T-helper 2 cell (primary cell): ENCODE results near the gene EXOC4.
"Not testable (repeated sequence)": the region's sequence is repeated elsewhere in the genome, so short reads cannot be mapped to it uniquely, and the experiment has no call there.

ENCODE experiments used
- DNase-seq, 5 experiments: peaks; one replicate each; pipeline versions ENCODE4 v3.0.0 to v3.0.0-alpha.2; 2012 to 2022

The EXOC4 gene

DNA sequence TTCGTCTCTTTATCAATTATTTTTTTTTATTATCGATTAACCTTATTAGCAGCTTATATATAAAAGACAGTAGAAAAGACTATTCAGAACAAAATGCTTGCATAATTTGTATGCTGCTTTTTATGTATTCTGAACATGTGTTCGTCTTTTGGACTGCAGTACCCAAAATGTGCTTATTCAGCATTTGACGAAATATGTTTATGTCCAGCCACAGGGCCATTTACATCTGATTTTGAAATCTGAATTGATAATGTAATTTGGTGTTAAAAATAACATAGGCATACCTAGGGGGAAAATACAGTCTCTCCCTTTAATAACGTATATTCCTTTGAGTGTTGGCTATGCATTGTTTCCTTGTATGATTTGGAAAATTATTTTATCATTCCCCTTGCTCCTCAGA is 386.0 kb downstream of the EXOC4 start:
- DNase-seq, result no peak

DNA sequence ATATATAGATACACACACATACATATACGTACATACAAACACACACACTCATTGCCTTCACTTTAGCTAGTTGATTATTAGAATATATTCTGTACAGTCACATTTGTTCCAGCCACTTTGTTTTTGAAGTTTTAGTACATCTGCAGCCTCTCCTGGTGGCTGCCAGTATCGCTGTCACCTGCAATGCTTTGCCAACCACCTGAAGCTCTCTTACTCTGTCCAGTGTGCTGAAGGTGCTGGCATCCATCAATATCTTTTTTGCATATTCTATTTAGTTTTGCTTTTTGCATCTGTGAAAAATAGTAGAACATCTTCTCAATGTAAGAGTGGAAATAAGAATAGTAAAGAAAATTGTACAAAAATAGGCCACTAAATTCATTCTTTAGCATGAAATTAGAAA is 388.6 kb downstream of the EXOC4 start:
- DNase-seq, result peak in 1 of 5 experiments; percentile 1

DNA sequence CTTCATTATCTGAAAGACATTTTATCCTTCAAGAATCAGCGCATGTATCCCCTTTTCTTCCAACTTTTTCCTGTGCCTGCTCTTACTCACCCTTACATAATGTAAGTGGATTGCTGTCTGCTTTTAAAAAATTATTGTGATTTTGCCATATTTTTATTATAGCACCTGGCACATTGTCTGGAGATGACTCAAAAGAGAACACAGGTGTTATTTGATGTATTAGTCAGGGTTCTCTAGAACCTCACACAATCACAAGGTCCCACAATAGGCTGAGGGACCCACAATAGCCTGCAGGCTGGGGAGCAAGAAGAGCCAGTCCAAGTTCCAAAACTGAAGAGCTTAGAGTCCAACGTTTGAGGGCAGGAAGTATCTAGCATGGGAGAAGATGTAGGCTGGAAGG is 390.0 kb downstream of the EXOC4 start:
- DNase-seq, result no peak

DNA sequence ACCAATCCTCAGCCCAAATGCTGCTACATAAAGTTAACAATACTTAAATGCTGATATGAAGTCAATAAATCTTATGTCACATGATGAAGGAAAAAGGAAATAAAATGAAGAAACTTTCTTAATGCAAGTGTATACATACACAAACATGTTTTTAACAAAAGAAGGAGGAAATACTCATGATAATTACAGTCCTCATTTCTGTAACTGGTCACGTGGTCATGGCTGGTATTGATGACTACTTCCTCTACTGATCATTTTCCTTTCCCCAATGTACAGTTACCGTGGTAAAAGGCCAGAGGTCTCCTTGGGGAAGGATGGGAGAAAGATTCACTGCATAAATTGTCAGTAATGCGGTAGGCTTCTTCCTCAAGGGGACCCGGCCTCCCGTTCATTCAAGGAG is 390.8 kb downstream of the EXOC4 start:
- DNase-seq, result not testable (repeated sequence)

DNA sequence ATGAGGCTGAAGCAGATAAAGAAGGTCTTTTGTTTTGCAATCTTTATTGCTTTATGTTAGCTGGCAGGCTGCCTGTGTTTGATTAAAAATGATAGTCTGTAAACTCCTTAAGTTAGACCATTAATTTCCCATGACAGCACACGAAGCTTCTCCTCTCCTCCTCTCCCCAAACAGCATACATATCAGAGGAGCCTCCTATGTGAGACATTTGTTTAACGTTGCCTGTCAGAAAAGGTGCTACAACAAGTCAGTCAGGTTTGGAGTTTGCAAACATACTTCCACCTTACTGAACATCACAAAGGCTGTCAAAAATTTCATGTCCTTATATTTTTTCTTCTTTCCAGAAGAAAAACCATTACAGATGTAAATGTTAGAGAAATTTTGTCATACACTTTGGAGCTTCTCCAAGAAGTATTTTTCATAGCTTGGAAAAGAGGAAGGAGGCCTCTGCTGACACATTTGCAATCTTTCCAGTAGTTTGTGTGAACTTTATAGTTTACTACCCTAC is 393.1 kb downstream of the EXOC4 start:
- DNase-seq, result no peak

DNA sequence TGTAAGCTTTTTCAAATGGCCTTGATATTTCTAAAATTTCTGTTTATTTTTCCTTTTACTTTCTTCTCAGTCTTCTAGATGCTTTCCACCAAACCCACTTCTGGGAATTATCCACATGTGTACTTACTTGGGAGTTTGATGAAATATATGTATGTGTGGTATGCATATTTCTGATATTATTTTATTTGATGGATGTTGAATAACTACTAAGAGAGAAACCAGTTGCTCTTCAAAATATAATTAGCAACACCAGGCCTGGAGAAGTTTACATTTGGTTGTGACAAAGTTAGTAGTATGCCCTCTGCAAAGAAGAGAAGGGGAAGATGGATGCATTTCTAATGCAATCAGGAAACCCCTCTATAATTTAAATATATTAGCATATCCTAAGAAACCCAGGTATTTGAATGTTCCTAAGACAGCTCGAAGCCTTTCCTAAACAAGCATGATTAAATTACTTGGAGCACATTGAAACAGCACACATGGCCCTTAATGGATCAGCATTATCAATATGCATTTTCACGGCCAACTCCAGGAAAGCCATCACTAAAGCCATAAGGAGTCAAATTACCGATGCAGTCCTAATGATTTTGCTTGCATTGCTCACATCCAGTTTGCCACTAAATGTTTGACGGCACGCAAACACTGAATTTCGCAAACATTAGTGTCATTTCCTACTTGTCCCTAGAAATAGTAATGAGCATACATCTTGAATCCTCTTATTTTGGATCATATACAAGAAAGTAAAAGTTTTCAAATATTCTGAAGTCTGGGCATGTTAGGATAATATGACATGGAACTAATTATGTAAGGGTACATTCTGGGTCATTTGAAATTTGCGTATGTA is 393.8 kb downstream of the EXOC4 start:
- no peak for DNase-seq

DNA sequence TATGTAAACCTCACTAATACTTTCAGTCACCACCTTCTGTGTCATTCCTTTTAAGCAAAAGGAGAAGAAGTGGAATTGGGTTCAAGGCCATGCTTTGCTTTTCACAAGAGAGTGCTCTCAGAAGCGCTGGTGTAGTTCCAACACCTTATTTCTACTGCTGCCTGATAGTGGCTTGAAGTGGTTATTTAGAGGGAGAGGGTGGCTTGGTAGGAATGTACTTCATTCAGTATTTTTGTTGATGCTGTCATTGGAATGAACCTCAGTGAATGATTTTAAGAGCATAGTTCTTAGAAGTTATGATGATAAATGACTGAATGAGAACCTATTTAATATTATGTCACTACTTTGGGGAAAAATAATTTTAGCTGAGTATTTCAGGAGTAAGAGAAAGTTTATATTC is 396.7 kb downstream of the EXOC4 start:
- DNase-seq, result no peak

DNA sequence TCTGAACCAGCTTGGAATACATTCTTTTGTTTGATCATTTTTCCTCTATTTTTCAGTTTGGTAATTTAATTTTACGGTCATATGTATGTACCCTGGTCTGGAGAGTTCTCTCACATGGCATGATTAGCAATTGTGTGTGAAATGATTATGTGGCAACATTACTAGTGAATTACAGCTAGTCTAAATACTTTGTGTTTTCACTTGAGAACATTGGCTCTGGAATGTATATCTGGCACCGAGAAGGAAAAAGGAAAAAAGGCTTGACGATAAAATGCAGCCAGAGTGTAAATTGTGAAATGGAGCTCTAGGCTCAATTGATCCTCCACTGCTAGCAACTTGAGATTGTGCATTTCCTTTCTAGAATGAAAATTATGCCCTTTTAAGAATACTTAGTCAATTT is 397.2 kb downstream of the EXOC4 start:
- DNase-seq, result no peak

DNA sequence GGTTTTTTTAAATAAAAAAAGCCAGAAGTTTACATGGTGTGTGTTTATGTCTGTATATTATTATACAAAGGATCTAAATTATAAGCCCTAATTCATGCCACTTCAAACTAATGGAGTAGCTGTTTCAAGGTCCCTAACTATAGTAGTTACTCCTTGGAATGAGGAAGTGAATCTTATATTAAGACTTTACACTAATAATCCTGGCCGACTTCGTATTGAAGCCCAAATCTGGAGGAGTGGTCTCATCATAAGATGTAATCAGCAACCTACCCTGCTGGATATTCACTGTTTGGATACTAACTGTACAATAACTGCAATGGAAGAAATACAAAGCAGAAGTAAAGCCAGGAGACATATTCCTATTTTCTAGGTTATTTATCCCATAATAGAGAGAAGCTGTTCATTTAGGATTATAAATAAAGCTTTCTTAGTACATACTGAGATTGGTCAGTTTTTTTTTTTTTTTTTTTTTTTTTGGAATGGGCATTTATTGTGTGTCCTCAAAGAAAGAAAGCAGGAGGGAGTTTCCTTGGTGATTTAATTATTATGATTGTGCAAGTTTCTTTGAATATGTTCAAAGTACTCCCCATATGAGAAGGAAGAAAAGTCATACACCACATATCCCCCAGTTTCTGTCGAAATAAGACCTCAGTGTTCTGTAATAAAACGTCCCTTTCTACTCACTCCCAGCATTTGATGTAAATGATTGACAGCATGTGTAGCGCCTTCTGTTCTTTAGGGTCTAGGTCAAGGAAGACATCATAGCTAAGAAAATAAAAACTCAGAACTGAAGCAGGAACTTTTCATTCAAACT is 397.8 kb downstream of the EXOC4 start:
- no peak for DNase-seq

DNA sequence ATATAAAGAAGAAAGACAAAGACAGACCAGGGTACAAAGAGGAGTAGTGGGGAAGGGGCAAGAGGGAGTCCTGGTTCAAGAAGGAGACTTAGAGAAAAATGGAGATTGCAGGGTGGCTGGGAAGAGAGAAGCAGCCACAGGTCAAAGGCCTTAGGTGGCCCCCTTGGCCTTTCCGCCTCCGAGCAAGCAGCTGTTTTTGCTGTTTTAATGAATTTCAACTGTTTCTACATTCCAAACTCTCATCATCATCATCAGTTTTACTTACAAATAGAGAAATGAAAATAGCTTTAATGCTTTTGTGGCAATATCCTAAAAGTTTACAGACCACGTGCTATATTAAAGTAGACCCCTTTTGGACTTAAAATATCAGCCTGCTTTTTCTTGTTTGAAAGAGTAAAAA is 399.7 kb downstream of the EXOC4 start:
- no peak for DNase-seq

DNA sequence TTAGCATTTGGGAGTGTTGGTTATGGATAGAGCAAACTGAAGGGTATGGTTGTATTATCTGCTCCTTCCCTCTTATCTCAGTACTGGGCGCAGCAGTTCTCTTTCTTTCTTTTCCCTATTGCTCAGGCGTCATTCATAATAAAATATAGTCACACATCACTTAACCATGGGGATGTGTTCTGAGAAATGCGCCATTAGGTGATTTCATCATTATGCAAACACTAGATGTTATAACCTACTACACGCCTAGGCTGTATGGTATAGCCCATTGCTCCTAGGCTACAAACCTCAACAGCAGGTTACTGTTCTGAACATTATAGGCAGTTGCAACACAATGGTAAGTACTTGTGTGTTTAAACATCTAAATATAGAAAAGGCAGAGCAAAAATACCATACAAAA is 401.7 kb downstream of the EXOC4 start:
- no peak for DNase-seq

DNA sequence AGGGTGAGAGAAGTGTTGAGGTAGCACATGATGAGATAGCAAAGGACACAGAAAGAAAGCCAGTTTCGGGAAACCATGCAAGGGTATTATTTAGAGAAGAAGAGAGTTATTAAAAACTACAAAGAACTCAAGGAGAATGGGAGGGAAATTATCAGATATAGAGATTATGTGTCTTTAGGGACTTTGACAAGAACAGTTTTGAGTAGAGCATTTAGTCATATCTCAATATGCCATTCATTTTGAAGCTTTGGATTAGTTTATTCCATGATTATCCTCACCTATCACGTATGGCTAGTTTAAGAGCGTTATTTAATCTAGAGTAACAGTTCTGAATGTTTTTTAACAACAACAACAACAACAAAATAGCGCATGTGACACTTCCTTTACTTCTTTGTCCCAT is 409.4 kb downstream of the EXOC4 start:
- DNase-seq, result no peak

DNA sequence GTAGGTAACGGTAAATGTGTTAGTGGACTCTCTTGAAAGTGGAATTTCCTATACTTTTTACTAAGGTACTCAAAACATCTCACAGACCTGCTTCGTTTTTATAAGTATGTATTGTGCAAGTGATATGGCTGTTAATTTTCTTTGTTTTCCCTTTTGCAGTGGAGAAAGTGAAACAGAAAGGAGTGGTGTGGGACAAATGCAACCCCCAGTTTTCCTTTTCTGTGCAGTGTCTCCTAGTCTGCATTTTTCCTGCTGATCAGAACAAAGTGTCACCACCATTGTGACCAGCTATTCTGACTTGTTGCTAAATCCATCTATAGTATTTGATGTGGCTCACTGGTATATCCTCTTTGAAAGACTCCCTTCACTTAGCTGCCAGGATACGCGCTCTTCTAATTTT is 410.0 kb downstream of the EXOC4 start:
- no peak for DNase-seq

DNA sequence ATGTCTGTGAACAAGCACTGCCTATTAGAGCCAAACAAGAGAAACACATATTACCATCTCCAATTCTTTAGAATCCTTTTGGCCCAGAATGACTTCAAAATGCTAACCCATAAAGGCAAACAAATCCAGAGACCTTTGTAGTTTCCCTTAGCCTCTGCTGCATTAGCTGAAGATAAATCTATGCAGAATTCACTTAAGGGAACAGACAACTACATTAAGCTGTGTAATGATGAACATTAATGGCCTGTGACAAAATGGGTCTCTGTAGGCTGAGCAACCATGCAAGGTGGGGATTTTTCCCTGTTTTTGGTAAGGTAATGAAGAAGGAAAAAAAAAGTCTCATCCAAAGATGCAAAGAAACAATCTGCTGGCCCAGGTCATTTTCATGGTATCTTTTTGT is 411.6 kb downstream of the EXOC4 start:
- DNase-seq, result no peak

DNA sequence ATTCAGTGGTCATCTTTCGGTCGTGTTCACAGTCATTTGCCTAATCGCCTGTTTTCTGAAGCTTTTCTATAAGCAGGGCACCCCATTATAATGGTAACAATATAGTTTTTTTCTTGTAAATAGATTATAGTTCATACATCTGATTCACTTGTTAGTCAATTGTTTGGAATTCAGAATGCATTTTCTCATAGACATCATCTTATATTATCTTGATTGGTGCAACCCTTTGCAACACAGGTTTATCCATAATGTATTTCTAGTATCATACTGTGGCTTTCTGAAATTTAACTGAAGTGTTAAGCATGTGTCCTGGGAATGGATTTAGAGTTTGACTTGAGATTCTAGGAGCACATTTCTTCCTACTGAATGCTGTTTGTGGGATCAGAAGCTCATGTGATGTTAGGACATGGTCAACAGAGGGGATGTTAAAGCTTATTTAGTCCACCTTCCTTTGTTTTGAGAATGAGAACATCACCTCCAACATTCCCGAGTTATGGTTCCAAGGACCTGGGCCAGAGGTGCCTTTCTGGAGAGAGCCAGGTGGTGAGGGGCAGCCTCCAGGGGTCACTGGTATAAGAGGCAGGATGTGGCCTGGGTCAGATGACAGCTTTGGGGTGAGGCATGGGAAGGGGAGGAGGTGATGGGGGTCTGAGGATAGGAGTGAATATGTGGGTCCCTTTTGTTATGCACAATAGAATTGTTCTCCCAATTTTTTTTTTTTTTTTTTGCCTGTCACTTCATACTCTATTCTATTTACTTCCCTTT is 415.6 kb downstream of the EXOC4 start:
- DNase-seq, result no peak

DNA sequence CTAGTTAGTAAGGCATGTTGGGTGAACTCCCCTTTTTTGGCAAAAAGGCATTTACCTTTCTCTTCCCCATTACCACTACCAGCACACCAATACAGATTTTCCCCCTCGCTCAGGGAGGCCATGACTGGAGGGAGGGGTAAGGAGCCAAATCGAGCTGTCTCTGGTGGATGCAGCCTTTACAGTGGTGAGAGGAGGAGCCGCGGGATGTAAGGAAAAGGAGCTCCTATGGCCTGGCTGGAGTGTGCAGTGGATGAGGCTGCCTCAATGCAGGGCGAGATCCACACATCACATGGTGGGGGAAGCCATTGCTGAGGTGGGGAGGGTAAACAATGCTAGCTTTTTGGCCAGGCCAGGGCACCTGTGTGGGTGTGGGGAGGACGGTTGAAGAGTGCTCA is 416.2 kb downstream of the EXOC4 start:
- no peak for DNase-seq

DNA sequence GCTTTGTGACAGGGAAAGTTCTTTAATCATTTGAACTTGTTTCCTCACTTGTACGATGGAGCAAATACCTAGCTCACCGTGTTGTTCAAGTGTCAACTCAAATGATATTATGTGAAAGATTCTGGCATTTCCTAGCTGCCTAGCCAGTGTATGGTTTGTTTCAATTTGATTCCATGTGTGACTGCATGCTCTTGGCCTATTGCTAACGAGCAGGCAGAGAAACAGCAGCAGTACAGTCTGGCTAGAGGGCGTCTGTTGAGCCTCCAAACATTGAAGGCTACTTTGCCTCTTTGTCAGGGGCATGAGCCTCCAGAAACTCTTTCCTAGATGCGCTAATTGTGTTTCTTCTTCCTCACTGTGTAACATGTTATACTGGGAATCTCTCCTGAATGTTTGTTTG is 417.4 kb downstream of the EXOC4 start:
- no peak for DNase-seq

DNA sequence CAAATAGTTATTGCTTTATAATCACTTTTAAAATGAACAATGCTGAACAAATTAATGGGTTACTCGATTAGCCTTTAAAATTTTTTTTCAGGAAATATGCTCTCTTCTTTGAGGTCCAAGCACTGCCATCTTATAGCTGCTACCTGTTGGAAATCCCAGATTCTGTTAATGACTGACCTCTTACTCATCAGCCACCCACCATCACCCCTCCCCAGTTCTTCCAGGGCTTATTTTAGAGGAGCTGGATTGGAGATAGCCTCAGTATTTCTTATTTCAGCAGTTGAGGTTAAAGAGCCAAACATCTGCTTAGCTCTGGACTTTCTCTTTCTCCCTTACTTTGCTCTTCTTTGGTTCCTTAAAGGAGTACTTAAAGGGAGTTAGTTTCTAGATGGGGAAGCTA is 420.0 kb downstream of the EXOC4 start:
- DNase-seq, result no peak

DNA sequence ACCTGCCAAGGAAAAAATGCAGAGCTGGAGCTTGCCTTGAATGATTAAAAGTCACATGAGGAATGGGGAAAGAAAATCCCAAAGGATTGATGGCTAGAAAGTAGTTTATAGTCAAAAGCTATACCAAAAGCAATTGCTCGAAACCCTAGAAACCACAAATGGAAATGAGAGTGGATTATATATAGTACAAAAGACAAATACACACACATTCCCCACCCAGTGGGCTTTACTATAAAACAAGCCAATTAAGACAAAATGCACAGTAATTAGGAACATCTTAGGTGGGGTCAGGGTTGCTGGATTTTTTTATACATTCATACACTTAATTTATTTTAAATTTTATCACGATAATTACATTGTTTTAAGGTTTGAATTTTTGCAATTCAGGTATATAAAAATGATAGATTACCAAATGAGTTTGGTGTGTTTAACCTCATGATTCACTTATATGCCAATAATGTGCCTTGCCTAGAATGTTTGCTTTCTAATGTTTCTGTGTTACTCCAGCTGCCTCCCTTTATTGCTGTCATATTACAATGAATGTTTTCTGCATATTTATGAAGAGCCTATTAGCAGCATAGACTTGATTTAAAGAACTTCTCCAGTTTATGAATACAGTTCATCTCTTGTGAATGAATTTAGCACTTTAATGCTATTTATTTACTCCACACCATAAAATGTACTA is 421.3 kb downstream of the EXOC4 start:
- DNase-seq, result no peak

DNA sequence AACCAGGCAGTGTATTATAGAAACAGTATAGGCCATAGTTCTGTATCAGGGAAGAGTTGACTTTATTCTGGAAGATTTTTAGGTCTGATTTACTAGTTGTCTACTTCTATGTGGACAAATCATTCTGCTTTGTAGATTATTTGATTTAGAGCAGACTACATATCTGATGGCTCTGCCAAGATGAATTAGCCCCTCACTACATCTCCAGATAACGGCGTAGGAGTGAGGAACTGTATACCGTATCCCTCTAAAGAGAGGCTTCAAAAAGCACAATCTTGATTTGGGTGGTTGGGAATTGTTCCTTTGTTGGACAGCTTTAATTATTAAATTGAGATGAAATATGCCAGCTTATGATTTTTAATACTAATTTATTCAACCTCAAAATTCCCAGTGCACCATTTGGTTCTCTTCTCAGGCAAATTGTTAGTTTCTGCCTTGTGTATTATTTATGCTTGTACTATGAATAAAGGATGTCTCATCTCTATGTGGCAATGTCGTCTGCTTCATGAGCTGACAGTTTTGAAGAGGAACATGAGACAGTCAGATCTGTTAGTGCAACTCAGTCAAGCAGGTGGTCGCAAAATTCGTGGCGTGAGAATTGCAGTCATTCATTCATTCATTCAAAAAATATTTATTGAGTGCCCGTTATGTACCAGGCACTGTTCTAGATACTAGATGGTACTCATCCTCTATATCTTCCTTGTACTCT is 422.8 kb downstream of the EXOC4 start:
- no peak for DNase-seq

DNA sequence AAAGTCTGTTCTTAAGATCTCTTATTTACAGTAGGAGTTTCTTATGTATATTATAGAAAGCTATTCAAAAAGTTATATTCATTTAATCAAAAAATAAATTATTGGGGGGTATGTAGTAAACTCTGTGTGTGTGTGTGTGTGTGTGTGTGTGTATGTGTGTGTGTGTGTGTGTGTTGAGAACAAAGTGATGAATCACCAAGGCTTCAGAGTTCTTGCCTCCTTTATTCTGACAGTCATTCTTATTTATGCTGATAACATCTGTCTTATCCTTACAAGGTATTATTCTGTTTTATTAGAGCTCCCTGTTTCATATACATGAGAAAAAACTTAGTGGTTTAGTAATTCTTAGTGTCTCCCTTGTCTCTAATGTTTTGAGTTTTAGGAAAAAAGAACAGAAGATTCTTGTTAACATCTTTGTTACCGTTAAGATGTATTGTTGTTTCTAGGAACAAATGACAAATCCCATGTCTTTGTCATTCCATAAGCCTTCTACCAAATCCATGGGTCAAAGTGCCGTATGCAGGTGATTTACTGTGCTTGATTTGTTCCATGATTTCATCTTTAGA is 424.0 kb downstream of the EXOC4 start:
- DNase-seq, result no peak
